NB4 (cell line): ENCODE measurements around the gene CHCHD5.

Experiments
- POLR2A ChIP-seq: IDR thresholded peaks from 2 replicates; pipeline ENCODE4 v1.6.1; 2011; ENCODE audit warnings: mild to moderate bottlenecking; ENCODE audit not compliant: insufficient read length; ENCODE audit errors: extremely low read depth
- TF ChIP-seq, protein P1 (sequence below): IDR thresholded peaks from one replicate; pipeline ENCODE4 v1.5.1; 2012; ENCODE audit warnings: low read depth, low read length
- TF ChIP-seq, protein P2 (sequence below): IDR thresholded peaks from 2 replicates; pipeline ENCODE4 v1.6.1; 2011; ENCODE audit warnings: low read depth, low read length

DNA sequence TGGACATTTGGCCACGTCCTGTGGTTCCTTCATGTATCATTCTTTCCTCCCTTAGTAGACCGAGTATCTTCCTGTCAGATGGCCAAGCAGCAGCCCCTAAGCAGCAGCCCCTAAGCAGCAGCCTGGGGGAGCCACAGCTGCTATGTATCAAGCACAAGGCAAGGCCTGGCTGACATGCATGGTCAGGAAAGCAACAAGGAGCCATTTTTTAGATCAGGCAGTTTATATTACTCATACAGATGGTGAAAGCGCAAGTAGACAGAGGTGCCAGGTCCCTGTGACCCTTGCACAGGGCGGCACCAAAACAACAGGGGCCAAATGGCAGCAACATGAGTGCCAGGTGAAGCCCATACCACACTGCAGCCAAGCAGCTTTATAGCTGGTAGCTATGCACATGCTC, 22.1 kb downstream of the CHCHD5 start:
- TF ChIP-seq, protein P1, sequence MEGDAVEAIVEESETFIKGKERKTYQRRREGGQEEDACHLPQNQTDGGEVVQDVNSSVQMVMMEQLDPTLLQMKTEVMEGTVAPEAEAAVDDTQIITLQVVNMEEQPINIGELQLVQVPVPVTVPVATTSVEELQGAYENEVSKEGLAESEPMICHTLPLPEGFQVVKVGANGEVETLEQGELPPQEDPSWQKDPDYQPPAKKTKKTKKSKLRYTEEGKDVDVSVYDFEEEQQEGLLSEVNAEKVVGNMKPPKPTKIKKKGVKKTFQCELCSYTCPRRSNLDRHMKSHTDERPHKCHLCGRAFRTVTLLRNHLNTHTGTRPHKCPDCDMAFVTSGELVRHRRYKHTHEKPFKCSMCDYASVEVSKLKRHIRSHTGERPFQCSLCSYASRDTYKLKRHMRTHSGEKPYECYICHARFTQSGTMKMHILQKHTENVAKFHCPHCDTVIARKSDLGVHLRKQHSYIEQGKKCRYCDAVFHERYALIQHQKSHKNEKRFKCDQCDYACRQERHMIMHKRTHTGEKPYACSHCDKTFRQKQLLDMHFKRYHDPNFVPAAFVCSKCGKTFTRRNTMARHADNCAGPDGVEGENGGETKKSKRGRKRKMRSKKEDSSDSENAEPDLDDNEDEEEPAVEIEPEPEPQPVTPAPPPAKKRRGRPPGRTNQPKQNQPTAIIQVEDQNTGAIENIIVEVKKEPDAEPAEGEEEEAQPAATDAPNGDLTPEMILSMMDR: no peak
- TF ChIP-seq, protein P2, sequence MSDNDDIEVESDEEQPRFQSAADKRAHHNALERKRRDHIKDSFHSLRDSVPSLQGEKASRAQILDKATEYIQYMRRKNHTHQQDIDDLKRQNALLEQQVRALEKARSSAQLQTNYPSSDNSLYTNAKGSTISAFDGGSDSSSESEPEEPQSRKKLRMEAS: no peak
- no peak for TF ChIP-seq POLR2A
